ENCODE data around the gene ADAM17.

ADAM17 gene

GRCh38 chr2:9494081-9494480 lies 61.5 kb downstream of the ADAM17 start:
- no peaks in the 10 kb centered on the region for H3K27me3 Mint-ChIP-seq
- peak overlapping the region; percentile 70 for H3K27ac Mint-ChIP-seq (ENCODE audit: low read depth)
- peaks cover 12% of the 10 kb centered on the region for H3K4me1 Mint-ChIP-seq
- ATAC-seq (replicated peaks; ENCODE audit: extremely low read depth, poor library complexity, severe bottlenecking), result no peak
- H3K9me3 Mint-ChIP-seq, result no peaks in the 10 kb centered on the region
- H3K36me3 Mint-ChIP-seq (ENCODE audit: insufficient read depth), result peaks cover 66% of the 10 kb centered on the region
- no peak overlapping the region for H3K4me3 Mint-ChIP-seq
- no peak for DNase-seq (ENCODE audit: low spot score in 2 of 2)

DNA sequence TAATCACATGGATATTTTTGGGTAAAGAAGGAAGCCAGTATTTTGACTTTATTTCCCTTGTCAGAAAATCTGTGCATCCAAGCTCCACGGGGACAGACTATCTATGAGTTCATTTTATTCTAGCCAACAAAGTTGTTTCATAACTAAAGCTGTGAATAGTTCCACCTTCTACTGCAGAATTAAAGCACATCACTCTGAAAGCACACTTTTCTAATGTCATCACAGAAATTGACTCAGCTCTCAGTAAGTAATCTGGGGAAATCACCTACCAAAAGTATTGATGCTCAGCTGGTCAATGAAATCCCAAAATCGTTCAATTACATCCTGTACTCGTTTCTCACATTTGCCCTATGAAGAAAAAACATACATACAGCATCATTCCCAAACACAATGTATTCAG lies 62.2 kb downstream of the ADAM17 start:
- Mint-ChIP-seq H3K27ac (ENCODE audit: low read depth) (peak overlapping the region; percentile 70), H3K36me3 (ENCODE audit: insufficient read depth) (peaks cover 66% of the 10 kb centered on the region), H3K9me3 (no peaks in the 10 kb centered on the region), H3K27me3 (no peaks in the 10 kb centered on the region), H3K4me3 (no peak overlapping the region), H3K4me1 (peaks cover 12% of the 10 kb centered on the region)
- DNase-seq (ENCODE audit: low spot score in 2 of 2) (no peak), ATAC-seq (replicated peaks; ENCODE audit: extremely low read depth, poor library complexity, severe bottlenecking) (no peak)

GRCh38 chr2:9492927-9493326 lies 62.7 kb downstream of the ADAM17 start:
- DNase-seq (ENCODE audit: low spot score in 2 of 2) (no peak), ATAC-seq (replicated peaks; ENCODE audit: extremely low read depth, poor library complexity, severe bottlenecking) (no peak)
- Mint-ChIP-seq H3K27me3 (no peaks in the 10 kb centered on the region), H3K9me3 (no peaks in the 10 kb centered on the region), H3K4me1 (peaks cover 12% of the 10 kb centered on the region), H3K27ac (ENCODE audit: low read depth) (no peak overlapping the region), H3K36me3 (ENCODE audit: insufficient read depth) (peaks cover 69% of the 10 kb centered on the region), H3K4me3 (no peak overlapping the region)

- H3K4me3 Mint-ChIP-seq, result no peak overlapping the region
- H3K4me1 Mint-ChIP-seq, result peaks cover 6% of the 10 kb centered on the region
- ATAC-seq (replicated peaks; ENCODE audit: extremely low read depth, poor library complexity, severe bottlenecking) (no peak), DNase-seq (ENCODE audit: low spot score in 2 of 2) (no peak)
- no peaks in the 10 kb centered on the region for H3K9me3 Mint-ChIP-seq
- no peaks in the 10 kb centered on the region for H3K27me3 Mint-ChIP-seq
- H3K36me3 Mint-ChIP-seq (ENCODE audit: insufficient read depth), result peaks cover 72% of the 10 kb centered on the region
- H3K27ac Mint-ChIP-seq (ENCODE audit: low read depth), result no peak overlapping the region
Measured at GRCh38 chr2:9490789-9491188, 64.8 kb downstream of the ADAM17 start.

DNA sequence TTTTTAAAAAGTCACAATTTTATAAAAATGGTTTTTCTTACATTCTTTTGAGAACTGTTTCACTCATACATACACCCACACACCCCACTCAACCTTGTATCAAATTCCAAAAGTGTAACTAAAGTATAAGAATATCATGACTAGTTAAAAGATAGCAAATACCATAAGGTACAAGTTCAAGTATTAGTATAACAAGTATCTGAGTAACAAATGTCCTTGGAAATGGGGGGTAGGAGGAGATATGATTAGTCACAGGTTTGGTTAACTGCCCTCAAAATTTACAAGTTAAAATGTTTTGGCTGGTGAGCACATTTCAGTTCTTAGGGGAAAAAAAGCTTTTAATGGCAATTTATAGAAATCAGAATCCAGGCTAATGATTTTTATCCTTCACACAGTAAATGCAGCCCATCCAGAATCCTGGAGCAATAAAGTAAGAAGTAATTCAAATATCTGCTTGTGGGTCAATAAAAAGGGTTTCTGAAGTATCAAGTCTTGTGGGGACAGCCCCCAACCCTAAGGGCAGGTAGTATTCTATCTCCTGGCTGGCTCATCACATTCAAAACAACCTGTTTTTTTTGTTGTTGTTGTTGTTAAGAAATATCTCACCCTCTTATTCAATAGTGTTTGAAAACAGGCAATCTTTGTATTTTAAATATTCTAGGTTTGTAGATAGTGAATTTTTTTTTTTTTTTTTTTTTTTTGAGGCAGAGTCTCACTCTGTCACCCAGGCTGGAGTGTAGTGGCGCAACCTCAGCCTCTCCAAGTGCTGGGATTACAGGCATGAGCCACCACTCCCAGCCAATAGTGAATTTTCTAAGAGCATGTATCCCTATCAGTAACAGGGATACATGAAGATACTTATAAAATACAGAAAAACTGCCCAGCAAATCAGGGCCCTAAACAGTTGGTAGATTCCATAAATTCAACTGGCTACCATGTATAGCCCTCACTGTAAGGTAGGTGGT lies 66.8 kb downstream of the ADAM17 start:
- Mint-ChIP-seq H3K9me3 (no peaks in the 10 kb centered on the region), H3K4me1 (peaks cover 6% of the 10 kb centered on the region), H3K36me3 (ENCODE audit: insufficient read depth) (peaks cover 73% of the 10 kb centered on the region), H3K27me3 (no peaks in the 10 kb centered on the region), H3K4me3 (no peak overlapping the region), H3K27ac (ENCODE audit: low read depth) (peak overlapping the region; percentile 11)
- ATAC-seq (replicated peaks; ENCODE audit: extremely low read depth, poor library complexity, severe bottlenecking), result no peak
- DNase-seq (ENCODE audit: low spot score in 2 of 2), result no peak

GRCh38 chr2:9484533-9484932 lies 71.1 kb downstream of the ADAM17 start:
- Mint-ChIP-seq H3K4me3 (no peak overlapping the region), H3K27me3 (no peaks in the 10 kb centered on the region), H3K27ac (ENCODE audit: low read depth) (no peak overlapping the region), H3K4me1 (peaks cover 6% of the 10 kb centered on the region), H3K36me3 (ENCODE audit: insufficient read depth) (peaks cover 66% of the 10 kb centered on the region), H3K9me3 (no peaks in the 10 kb centered on the region)
- ATAC-seq (replicated peaks; ENCODE audit: extremely low read depth, poor library complexity, severe bottlenecking), result no peak
- no peak for DNase-seq (ENCODE audit: low spot score in 2 of 2)

DNA sequence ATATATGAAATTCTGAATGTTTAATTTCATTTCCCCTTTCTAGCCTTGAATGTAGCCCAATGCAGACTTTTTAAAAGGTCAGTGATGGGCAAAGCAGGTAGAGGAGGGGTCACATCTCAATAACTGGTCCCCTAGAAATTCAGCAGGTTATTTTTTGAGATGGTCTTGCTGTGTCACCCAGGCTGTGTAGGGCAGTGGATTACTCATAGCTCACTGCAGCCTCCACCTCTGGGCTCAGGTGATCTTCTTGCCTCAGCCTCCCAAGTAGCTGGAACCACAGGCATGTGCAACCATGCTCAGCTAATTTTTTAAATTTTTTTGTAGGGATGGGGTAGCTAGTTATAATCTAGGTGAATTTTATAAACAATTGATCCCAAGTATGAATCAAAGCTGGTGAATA lies 72.5 kb downstream of the ADAM17 start:
- peaks cover 20% of the 10 kb centered on the region for H3K4me1 Mint-ChIP-seq
- H3K27me3 Mint-ChIP-seq, result no peaks in the 10 kb centered on the region
- no peak for ATAC-seq (replicated peaks; ENCODE audit: extremely low read depth, poor library complexity, severe bottlenecking)
- DNase-seq (ENCODE audit: low spot score in 2 of 2), result no peak
- H3K9me3 Mint-ChIP-seq, result no peaks in the 10 kb centered on the region
- H3K27ac Mint-ChIP-seq (ENCODE audit: low read depth), result no peak overlapping the region
- H3K36me3 Mint-ChIP-seq (ENCODE audit: insufficient read depth), result peaks cover 60% of the 10 kb centered on the region
- H3K4me3 Mint-ChIP-seq, result no peak overlapping the region

DNA sequence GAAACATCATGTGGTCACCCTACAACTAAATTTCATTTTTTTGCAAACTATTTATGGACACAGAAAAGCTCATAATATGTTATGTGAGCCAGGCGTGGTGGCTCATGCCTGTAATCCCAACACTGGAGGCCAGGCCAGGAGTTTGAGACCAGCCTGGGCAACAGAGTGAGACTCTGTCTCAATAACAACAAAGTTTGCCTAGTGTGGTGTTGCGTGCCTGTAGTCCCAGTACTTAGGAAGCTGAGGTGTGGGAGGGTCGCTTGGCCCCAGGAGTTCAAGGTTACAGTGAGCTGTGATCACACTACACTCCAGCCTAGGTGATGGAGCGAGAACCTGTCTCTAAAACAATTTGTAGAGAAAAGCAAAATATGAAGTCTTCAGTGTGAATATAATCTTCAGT lies 75.5 kb downstream of the ADAM17 start:
- Mint-ChIP-seq H3K9me3 (no peaks in the 10 kb centered on the region), H3K4me1 (peaks cover 39% of the 10 kb centered on the region), H3K36me3 (ENCODE audit: insufficient read depth) (peaks cover 40% of the 10 kb centered on the region), H3K27me3 (no peaks in the 10 kb centered on the region), H3K4me3 (no peak overlapping the region), H3K27ac (ENCODE audit: low read depth) (no peak overlapping the region)
- no peak for DNase-seq (ENCODE audit: low spot score in 2 of 2)
- ATAC-seq (replicated peaks; ENCODE audit: extremely low read depth, poor library complexity, severe bottlenecking), result no peak

- H3K4me1 Mint-ChIP-seq, result peaks cover 41% of the 10 kb centered on the region
- H3K36me3 Mint-ChIP-seq (ENCODE audit: insufficient read depth), result peaks cover 30% of the 10 kb centered on the region
Measured at GRCh38 chr2:9478526-9478925, 77.1 kb downstream of the ADAM17 start.

DNA sequence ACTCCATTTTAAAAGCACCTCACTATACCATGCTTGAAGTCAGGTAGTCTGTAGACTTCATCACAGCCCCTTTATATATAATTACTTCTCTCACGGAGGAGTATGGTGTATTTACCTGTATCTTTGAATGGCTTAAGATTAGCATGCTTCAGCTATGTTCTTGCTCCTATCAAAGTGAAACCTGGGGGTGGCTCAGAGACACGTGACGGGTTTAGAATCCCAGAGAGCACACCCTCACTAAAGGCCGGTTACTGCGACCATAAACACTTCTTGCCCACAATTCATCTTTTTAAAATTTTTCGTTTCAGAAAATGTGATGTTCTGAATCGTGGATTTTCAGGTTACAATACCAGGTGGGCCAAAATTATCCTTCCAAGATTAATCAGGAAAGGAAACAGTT lies 77.7 kb downstream of the ADAM17 start:
- DNase-seq (ENCODE audit: low spot score in 2 of 2), result no peak
- ATAC-seq (replicated peaks; ENCODE audit: extremely low read depth, poor library complexity, severe bottlenecking), result no peak
- Mint-ChIP-seq H3K27ac (ENCODE audit: low read depth) (no peak overlapping the region), H3K36me3 (ENCODE audit: insufficient read depth) (peaks cover 29% of the 10 kb centered on the region), H3K4me3 (no peak overlapping the region), H3K9me3 (no peaks in the 10 kb centered on the region), H3K27me3 (no peaks in the 10 kb centered on the region), H3K4me1 (peaks cover 47% of the 10 kb centered on the region)

More at GRCh38 chr2:9478526-9478925, 77.1 kb downstream of the ADAM17 start:
- no peak for DNase-seq (ENCODE audit: low spot score in 2 of 2)
- Mint-ChIP-seq H3K27me3 (no peaks in the 10 kb centered on the region), H3K9me3 (no peaks in the 10 kb centered on the region), H3K4me3 (no peak overlapping the region), H3K27ac (ENCODE audit: low read depth) (no peak overlapping the region)
- no peak for ATAC-seq (replicated peaks; ENCODE audit: extremely low read depth, poor library complexity, severe bottlenecking)

DNA sequence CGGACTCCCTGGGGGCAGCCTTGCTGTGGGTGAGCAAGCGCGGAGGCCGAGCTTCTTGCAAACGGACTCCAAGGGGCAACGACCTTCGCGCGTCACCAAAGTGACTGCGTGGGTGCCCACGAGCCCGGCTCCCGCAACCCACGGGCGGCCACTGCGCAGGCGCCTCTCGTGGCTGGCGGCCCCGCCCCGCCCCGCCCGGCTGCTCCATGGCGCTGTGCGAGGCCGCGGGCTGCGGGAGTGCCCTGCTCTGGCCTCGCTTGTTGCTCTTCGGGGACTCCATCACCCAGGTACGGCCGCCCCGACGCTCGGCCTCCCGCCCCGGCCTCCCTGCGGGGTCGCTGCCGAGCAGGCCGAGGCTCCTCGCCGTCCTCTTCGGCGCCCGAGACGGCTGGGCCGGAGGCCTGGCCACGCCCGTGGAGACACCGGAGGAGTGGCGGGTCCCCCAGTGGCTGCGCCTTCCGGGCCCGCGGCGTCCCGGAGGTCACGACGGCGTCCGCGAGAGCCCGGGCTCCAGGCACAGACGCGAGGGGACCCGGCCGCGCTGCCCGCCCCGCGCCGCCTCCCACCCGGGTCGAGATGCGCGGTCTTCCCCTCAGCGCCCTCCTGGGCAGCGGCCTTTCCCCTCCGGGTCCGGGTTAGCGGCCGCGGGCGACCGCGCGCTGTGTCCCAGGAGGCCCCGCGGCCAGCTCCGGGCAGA lies 81.1 kb downstream of the ADAM17 start, which contains the start of gene IAH1:
Gene IAH1 (plus strand): TSS at position 191 of the 697 bp plus-strand sequence. CDS start 16 bp downstream, at position 207.
- no peaks in the 10 kb centered on the region for H3K27me3 Mint-ChIP-seq
- ATAC-seq (replicated peaks; ENCODE audit: extremely low read depth, poor library complexity, severe bottlenecking) (peak; percentile 80), DNase-seq (ENCODE audit: low spot score in 2 of 2) (peak; percentile 51 to 54)
- peaks cover 9% of the 10 kb centered on the region for H3K36me3 Mint-ChIP-seq (ENCODE audit: insufficient read depth)
- peak within 1 kb of the TSS; percentile 64 for H3K27ac Mint-ChIP-seq (ENCODE audit: low read depth)
- peak within 1 kb of the TSS; percentile 78 for H3K4me3 Mint-ChIP-seq
- H3K4me1 Mint-ChIP-seq, result peaks cover 41% of the 10 kb centered on the region
- no peaks in the 10 kb centered on the region for H3K9me3 Mint-ChIP-seq

GRCh38 chr2:9473985-9474360 lies 81.7 kb downstream of the ADAM17 start:
- Mint-ChIP-seq H3K4me1 (peaks cover 35% of the 10 kb centered on the region), H3K4me3 (peak overlapping the region; percentile 78), H3K36me3 (ENCODE audit: insufficient read depth) (peaks cover 5% of the 10 kb centered on the region), H3K27me3 (no peaks in the 10 kb centered on the region), H3K27ac (ENCODE audit: low read depth) (peak overlapping the region; percentile 64), H3K9me3 (no peaks in the 10 kb centered on the region)
- ATAC-seq (replicated peaks; ENCODE audit: extremely low read depth, poor library complexity, severe bottlenecking) (peak; percentile 71), DNase-seq (ENCODE audit: low spot score in 2 of 2) (peak in 1 of 2 donors; percentile 33)

Measured in central memory CD8-positive, alpha-beta T cell (primary cell).